HG03175 (cell line): Measurements from ENCODE around the gene CSRP1.
A peak's percentile ranks its signal among the peaks of the same experiment; 100 is the strongest.
"Not testable (repeated sequence)": the region's sequence is repeated elsewhere in the genome, so short reads cannot be mapped to it uniquely, and the experiment has no call there.

Source experiments
- ATAC-seq: cut with Tn5 transposase; IDR thresholded peaks from one replicate; pipeline ENCODE4 v1.9.1; 2021; ENCODE audit warnings: mild to moderate bottlenecking, moderate library complexity; ENCODE audit not compliant: unreplicated experiment

Gene CSRP1

GRCh38 chr1:201479201-201479730 is 27.7 kb downstream of the CSRP1 start:
- ATAC-seq = no peak

- not testable (repeated sequence) for ATAC-seq
Observed at GRCh38 chr1:201478666-201479065, 28.3 kb downstream of the CSRP1 start.

GRCh38 chr1:201476670-201477344 is 30.1 kb downstream of the CSRP1 start:
- ATAC-seq = no peak

GRCh38 chr1:201475915-201476669 is 30.8 kb downstream of the CSRP1 start:
- no peak for ATAC-seq

GRCh38 chr1:201475130-201475529 is 31.8 kb downstream of the CSRP1 start:
- no peak for ATAC-seq

- no peak for ATAC-seq
Observed at GRCh38 chr1:201473296-201473695, 33.6 kb downstream of the CSRP1 start.

GRCh38 chr1:201472321-201472720 is 34.6 kb downstream of the CSRP1 start:
- ATAC-seq = not testable (repeated sequence)

GRCh38 chr1:201471772-201472171 is 35.2 kb downstream of the CSRP1 start:
- ATAC-seq = no peak

GRCh38 chr1:201470581-201470980 is 36.3 kb downstream of the CSRP1 start:
- no peak for ATAC-seq

GRCh38 chr1:201469645-201470074 is 37.3 kb downstream of the CSRP1 start:
- no peak for ATAC-seq

GRCh38 chr1:201468844-201469644 is 37.9 kb downstream of the CSRP1 start, which contains the start of gene PHLDA3:
TSS of gene PHLDA3 (minus strand) at chr1:201469188. CDS start at chr1:201468786, 402 bp downstream.
- ATAC-seq = peak; percentile 69

GRCh38 chr1:201468501-201468843 is 38.5 kb downstream of the CSRP1 start:
- ATAC-seq = peak; percentile 54

- no peak for ATAC-seq
Observed at GRCh38 chr1:201466492-201466891, 40.4 kb downstream of the CSRP1 start.

GRCh38 chr1:201465698-201466290 is 41.1 kb downstream of the CSRP1 start:
- ATAC-seq = no peak

GRCh38 chr1:201463071-201463552 is 43.8 kb downstream of the CSRP1 start:
- no peak for ATAC-seq

GRCh38 chr1:201461645-201462441 is 45.1 kb downstream of the CSRP1 start:
- ATAC-seq = no peak

- ATAC-seq = no peak
Observed at GRCh38 chr1:201460814-201461644, 45.9 kb downstream of the CSRP1 start.

- ATAC-seq = no peak
Observed at GRCh38 chr1:201459775-201460174, 47.1 kb downstream of the CSRP1 start.

- no peak for ATAC-seq
Observed at GRCh38 chr1:201459052-201459451, 47.9 kb downstream of the CSRP1 start.
